Retinal pigment epithelial cell (primary cell): ENCODE measurements around the gene NAA50.

Source experiments
- DNase-seq: peaks from one replicate; pipeline ENCODE4 v3.0.0-alpha.2; 2010; ENCODE audit warnings: low read depth
- H3K4me3 ChIP-seq: 2 replicates; pipeline ENCODE4 v1.5.1; 2011; ENCODE audit warnings: mild to moderate bottlenecking, low read length, control low read depth, moderate library complexity
- TF ChIP-seq, protein P1 (sequence below): conservative IDR thresholded peaks from 2 replicates; pipeline ENCODE4 v1.5.1; 2011; ENCODE audit warnings: low read depth, low read length, control low read depth, inconsistent platforms

NAA50 gene

GRCh38 chr3:113775516-113775915, 29.5 kb upstream of the NAA50 start:
- no peak overlapping the region for H3K4me3 ChIP-seq
- DNase-seq, result no peak
- TF ChIP-seq, protein P1, sequence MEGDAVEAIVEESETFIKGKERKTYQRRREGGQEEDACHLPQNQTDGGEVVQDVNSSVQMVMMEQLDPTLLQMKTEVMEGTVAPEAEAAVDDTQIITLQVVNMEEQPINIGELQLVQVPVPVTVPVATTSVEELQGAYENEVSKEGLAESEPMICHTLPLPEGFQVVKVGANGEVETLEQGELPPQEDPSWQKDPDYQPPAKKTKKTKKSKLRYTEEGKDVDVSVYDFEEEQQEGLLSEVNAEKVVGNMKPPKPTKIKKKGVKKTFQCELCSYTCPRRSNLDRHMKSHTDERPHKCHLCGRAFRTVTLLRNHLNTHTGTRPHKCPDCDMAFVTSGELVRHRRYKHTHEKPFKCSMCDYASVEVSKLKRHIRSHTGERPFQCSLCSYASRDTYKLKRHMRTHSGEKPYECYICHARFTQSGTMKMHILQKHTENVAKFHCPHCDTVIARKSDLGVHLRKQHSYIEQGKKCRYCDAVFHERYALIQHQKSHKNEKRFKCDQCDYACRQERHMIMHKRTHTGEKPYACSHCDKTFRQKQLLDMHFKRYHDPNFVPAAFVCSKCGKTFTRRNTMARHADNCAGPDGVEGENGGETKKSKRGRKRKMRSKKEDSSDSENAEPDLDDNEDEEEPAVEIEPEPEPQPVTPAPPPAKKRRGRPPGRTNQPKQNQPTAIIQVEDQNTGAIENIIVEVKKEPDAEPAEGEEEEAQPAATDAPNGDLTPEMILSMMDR, result no peak

GRCh38 chr3:113773381-113773780, 27.3 kb upstream of the NAA50 start:
- H3K4me3 ChIP-seq, result no peak overlapping the region
- TF ChIP-seq, protein P1, result no peak
- DNase-seq, result no peak

DNA sequence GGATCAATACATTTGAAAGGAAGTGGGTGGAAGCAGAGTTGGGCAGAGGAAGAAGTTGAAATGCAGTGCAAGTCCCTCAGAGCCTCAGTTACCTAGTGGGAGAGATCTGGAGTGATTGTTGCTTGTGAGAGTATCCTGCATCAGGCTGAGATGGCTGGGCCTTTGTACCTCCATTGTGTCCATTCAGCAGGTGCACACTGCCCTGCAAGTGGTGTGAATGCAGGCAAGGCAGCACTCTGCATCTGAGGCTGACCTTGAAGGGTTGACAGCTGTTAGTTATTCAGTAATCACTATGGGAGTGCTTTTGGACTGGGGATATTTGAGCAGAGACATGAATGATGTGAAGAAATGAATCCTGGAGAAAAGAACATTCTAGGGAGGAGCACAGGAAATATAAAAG, 25.9 kb upstream of the NAA50 start:
- TF ChIP-seq, protein P1, result no peak
- H3K4me3 ChIP-seq, result no peak overlapping the region
- DNase-seq, result no peak

DNA sequence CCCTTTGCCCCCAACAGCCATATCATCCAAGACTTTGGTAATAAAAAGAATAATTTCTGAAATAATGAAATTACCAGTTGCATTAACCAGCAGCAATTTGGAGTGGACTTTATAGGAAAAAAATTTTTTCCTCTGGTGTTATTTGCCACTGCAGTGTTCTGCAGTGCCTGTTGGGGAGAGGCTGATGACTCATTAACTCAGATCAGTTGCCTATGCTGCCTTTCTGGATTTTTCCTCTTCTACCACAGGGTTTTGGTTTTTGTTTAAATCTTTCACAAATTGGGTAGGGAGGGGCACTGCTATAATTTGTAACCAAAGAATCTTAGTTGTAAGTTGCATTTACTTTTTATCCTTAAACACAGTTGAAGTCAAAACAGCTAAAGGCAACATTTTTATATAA, 23.5 kb upstream of the NAA50 start:
- TF ChIP-seq, protein P1, result no peak
- H3K4me3 ChIP-seq, result no peak overlapping the region
- DNase-seq, result no peak

DNA sequence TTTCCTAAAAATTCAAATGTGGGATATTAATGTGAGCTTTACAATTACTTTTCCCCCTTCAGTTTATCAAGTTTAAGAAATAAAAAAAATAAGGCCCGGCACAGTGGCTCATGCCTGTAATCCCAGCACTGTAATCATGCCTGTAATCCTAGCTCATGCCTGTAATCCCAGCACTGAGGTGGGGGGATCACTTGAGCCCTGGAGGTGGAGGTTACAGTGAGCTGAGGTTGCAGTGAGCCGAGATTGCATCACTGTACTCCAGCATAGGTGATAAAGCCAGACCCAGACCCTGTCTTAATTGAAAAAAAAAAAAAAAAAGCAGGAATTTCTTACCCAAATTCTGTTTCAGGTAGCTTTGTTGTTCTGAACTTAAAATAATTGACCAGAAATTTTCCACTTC, 18.6 kb upstream of the NAA50 start:
- TF ChIP-seq, protein P1, result no peak
- no peak for DNase-seq
- no peak overlapping the region for H3K4me3 ChIP-seq

DNA sequence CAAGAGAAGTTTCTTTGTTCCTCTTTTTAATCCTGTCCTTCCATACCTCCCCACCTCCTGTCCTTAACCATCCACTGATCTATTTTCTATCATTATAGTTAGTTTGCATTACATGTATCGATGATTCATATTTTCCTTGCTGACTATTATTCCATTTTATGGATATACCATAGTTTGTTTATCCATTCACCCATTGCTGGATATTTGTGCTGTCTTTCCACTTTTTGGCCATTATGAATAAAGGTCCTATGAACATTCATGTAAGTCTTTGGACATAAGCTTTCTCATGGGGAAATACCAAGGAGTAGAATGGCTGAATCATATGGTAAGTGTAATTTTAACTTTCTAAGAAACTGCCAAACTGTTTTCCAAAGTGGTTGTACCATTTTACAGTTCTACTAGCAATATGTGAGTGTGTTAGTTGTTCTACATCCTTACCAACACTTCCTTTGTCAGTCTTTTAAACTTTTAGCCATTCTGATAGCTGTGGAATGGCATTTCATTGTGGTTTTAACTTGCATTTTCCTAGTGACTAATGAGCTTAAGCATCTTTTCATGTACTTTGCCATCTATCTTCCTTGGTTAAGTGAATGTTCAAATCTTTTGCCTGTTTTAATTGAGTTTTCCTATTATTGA, 12.5 kb upstream of the NAA50 start:
- no peak for DNase-seq
- no peak overlapping the region for H3K4me3 ChIP-seq
- TF ChIP-seq, protein P1, result no peak

DNA sequence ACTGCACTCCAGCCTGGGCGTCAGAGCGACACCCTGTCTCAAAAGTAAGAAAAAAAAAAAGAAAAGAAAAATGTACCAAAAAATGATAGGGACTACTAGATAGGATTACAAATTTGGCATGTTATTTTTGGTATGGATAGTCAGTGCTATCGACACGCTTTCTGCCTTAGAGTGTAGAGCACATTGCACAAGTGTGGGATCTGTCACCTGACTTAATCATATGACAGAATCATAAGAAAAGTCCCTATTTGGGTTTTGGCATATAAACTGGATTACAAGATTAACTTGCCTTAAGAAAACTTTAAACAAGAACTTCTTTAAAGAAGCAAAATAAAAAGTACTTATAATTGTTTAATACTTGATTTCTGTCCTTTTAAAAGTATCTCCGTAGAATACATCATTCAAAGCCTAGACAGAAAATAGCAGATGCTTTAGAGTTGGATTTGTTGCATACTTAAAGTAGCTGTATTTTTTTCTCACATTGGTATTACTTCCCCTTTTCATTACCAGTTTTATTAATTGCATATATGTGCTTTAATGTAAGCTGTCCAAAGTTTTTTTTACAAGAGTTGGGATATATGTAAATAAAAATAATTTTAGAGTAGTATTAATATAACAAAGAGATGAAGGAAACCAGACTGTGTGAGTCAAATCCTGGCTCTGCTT, 8.6 kb upstream of the NAA50 start:
- H3K4me3 ChIP-seq, result no peak overlapping the region
- no peak for DNase-seq
- TF ChIP-seq, protein P1, result no peak
